Fibroblast of pulmonary artery (primary cell): ENCODE data around the gene BBS7.

Source experiments
- DNase-seq: peaks from one replicate; pipeline ENCODE4 v3.0.0-alpha.2; 2010; ENCODE audit warnings: low read depth
- H3K4me3 ChIP-seq: replicated peaks from 2 replicates; pipeline ENCODE4 v1.5.1; 2011; ENCODE audit warnings: low read depth, mild to moderate bottlenecking, control low read depth, low read length, moderate library complexity
- TF ChIP-seq, protein P1 (sequence below): IDR thresholded peaks from 2 replicates; pipeline ENCODE4 v1.5.1; 2011; ENCODE audit warnings: mild to moderate bottlenecking, control low read depth, low read length, inconsistent platforms; ENCODE audit errors: missing control alignments

BBS7 gene

DNA sequence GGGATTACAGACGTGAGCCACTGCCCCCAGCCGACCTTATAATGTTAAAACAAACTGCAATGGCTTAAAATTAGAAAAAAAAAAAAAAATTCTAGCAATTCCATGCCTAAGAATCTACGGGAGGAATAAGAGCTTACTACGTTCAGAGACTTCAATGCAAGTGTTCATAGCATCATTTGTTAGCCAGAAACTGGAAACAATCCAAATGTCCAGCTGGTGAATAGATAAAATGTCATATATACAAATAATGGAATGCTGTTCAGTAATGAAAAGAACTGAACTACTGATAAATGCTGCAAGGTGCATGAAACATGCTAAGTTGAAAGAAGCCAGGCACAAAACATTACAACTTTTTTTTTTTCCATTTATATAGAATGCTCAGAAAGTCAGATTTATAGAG lies 63.9 kb downstream of the BBS7 start:
- TF ChIP-seq, protein P1, sequence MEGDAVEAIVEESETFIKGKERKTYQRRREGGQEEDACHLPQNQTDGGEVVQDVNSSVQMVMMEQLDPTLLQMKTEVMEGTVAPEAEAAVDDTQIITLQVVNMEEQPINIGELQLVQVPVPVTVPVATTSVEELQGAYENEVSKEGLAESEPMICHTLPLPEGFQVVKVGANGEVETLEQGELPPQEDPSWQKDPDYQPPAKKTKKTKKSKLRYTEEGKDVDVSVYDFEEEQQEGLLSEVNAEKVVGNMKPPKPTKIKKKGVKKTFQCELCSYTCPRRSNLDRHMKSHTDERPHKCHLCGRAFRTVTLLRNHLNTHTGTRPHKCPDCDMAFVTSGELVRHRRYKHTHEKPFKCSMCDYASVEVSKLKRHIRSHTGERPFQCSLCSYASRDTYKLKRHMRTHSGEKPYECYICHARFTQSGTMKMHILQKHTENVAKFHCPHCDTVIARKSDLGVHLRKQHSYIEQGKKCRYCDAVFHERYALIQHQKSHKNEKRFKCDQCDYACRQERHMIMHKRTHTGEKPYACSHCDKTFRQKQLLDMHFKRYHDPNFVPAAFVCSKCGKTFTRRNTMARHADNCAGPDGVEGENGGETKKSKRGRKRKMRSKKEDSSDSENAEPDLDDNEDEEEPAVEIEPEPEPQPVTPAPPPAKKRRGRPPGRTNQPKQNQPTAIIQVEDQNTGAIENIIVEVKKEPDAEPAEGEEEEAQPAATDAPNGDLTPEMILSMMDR, result no peak
- no peak overlapping the region for H3K4me3 ChIP-seq
- no peak for DNase-seq

DNA sequence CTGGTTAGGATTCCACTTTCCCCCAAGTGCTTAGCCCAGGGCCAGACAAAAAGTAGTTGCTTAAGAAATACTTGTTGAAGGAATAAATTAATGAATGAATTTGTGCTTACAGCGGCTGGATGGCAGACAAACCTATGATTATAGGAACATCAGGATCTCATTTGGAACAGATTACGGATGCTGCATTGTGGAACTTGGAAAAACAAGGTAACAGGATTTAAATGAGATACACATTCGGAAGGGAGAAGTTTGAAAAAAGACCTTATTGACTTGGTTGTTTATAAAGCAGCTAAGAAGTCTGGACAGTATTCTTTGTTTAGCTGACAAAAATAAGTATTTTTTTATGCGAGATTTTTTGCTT lies 68.6 kb downstream of the BBS7 start:
- TF ChIP-seq, protein P1, result no peak
- no peak for DNase-seq
- H3K4me3 ChIP-seq, result peak overlapping the region; percentile 86

DNA sequence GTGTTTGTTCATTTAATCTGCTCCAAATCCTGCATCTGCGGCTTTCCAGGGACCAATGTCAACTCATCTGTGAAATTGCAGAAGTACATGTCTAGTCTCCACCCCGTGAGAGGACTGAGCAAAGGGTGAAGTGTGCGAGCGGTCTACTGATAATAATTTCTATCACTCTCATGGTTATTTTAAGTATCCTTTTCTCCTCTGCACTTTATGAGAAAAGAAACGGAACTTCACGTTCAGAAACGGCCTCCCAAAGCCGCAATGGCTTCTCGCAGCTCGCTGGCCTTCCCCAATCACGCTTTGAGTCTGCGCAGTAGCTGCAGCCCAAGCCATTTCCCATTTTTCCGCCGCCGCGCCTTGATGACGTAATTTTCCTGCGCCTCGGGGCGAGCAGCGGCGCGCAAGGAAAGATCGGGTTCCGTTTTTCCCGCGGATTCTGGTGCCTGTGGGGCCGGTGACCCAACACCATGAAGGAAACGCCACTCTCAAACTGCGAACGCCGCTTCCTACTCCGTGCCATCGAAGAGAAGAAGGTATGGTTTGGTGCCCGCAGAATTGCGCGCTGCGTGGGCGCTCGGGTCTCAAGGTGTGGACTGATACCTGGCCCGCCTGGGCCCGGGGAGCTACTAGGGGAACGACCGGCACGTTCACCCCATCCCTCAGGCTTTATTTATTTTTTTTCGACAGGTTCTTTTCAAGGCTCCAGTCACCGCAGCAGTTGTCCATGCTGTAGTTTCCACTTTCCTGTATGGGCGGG lies 69.1 kb downstream of the BBS7 start, which contains the start of gene EXOSC9:
Gene EXOSC9, plus strand, starts transcription at position 363 of the 754 bp plus-strand sequence. Its CDS starts 102 bp downstream, at position 465.
- DNase-seq, result peak; percentile 96
- TF ChIP-seq, protein P1, result no peak
- peak within 1 kb of the TSS; percentile 86 for H3K4me3 ChIP-seq

DNA sequence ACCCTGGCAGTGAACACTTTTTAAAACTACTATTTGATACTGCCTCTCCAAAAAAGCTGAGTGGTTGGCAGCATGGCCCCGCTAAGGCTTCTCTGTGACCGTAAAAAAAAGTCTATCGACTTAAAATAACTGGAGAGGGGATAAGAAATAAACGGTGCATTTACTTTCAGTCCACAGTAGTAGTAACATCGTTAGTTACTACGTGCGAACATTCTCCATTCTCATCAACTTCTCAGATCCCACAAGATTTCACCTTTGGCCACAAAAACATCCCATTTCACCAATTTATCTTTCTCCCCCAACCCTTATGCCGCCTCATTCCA lies 69.7 kb downstream of the BBS7 start:
- TF ChIP-seq, protein P1, result no peak
- H3K4me3 ChIP-seq, result peak overlapping the region; percentile 86
- no peak for DNase-seq

DNA sequence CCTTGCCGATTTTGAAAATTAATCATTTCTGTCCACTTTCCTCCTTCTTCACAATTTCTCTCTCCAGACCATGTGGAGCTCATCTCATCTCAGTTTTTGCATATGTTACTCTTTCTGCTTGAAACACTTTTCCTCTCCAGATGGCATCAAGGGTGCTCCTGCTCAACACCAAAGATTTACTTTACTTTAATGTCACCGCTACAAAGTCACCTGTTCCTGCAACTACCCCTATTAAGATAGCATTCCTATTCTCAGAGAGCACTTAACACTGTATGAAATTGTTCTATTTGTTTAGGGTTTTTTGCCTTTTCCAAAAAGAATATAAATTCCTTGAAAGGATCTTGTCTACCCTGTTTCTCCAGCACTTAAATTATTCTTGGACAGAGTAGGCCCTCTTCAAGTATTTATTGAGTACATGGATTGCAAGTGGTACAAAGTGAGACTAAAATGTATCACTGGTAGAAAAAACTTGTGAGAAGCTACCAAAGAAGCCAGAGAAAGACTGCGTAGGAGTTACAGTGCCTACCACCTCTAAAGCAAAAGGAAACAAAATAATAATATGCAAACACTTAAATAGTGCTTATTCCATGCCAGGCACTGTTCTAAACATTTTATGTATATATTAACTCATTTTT lies 70.3 kb downstream of the BBS7 start:
- no peak for DNase-seq
- H3K4me3 ChIP-seq, result no peak overlapping the region
- TF ChIP-seq, protein P1, result no peak

DNA sequence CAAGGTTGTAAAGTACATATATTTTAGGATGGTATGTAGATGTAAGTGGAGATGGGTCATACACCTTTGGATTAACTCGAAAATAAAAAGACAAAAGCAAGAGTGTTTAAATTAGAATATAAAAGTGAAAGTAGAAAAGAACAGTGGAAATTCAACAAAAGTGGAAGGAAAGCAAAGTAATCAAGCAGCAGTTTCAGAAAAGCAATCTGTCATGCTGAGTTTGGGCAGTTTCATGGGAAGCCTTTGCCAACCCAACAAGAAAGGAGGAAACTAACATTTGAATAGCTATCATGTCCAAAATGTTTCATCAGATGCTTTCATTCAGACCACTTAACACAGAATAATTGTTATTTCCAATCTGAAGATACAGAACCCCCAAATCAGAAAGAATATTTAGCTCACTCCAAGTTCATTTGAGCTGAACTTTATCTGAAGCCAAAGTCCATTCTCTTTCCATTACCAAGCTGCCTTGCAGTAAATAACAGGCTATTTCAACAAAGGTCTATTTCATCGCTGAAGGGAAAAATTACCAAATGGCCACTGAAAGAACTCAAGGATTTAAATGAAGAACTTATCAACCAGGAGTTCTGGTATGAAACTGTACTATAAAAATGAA lies 71.0 kb downstream of the BBS7 start:
- no peak for DNase-seq
- TF ChIP-seq, protein P1, result no peak
- H3K4me3 ChIP-seq, result no peak overlapping the region
